ENCODE results near the gene CNIH1.

GRCh38 chr14:54444681-54445080 lies 3.5 kb upstream of the CNIH1 start:
- TF ChIP-seq CTCF (IDR thresholded peaks at IDR 0.05): no peak
- TF ChIP-seq EP300 (IDR thresholded peaks at IDR 0.05): no peak

Measured in tibial nerve (tissue), 4 donors.